ENCODE measurements around the gene ASCC1. TPM values are rescaled to one million over a fixed set of nuclear protein-coding genes. Genes with fewer than 3 reads are reported as not detected.

The ASCC1 gene
- total and polyA plus RNA-seq, 2 experiments from 2014 or later = 13.7 to 37.2 TPM

DNA sequence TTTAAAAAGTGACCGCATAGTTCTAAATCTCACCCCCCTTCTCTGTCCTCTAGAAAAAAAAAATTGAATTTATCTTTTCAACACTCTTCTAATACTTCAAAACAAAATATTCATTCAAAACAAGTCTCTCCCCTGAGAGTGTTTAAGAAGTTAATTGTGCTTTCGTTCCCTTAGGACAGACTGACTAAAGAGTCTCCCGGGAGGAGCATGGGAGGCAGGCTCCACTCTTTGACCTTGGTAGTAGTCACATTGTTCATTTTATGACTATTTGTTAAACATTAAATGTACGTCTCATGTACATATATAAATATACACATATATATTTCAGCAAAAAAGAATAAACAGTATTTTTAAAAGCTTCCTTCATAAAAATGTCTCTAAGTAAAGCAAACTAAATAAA lies 92.5 kb downstream of the ASCC1 start:
- no peak overlapping the region for H3K4me3 Mint-ChIP-seq
- TF ChIP-seq, protein P1, sequence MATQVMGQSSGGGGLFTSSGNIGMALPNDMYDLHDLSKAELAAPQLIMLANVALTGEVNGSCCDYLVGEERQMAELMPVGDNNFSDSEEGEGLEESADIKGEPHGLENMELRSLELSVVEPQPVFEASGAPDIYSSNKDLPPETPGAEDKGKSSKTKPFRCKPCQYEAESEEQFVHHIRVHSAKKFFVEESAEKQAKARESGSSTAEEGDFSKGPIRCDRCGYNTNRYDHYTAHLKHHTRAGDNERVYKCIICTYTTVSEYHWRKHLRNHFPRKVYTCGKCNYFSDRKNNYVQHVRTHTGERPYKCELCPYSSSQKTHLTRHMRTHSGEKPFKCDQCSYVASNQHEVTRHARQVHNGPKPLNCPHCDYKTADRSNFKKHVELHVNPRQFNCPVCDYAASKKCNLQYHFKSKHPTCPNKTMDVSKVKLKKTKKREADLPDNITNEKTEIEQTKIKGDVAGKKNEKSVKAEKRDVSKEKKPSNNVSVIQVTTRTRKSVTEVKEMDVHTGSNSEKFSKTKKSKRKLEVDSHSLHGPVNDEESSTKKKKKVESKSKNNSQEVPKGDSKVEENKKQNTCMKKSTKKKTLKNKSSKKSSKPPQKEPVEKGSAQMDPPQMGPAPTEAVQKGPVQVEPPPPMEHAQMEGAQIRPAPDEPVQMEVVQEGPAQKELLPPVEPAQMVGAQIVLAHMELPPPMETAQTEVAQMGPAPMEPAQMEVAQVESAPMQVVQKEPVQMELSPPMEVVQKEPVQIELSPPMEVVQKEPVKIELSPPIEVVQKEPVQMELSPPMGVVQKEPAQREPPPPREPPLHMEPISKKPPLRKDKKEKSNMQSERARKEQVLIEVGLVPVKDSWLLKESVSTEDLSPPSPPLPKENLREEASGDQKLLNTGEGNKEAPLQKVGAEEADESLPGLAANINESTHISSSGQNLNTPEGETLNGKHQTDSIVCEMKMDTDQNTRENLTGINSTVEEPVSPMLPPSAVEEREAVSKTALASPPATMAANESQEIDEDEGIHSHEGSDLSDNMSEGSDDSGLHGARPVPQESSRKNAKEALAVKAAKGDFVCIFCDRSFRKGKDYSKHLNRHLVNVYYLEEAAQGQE (IDR thresholded peaks at IDR 0.05; ENCODE audit: unreplicated experiment) = no peak
- no peak for TF ChIP-seq ZNF331 (CRISPR knock-in tag; IDR thresholded peaks at IDR 0.05; ENCODE audit: low read depth)
- TF ChIP-seq, protein P2, sequence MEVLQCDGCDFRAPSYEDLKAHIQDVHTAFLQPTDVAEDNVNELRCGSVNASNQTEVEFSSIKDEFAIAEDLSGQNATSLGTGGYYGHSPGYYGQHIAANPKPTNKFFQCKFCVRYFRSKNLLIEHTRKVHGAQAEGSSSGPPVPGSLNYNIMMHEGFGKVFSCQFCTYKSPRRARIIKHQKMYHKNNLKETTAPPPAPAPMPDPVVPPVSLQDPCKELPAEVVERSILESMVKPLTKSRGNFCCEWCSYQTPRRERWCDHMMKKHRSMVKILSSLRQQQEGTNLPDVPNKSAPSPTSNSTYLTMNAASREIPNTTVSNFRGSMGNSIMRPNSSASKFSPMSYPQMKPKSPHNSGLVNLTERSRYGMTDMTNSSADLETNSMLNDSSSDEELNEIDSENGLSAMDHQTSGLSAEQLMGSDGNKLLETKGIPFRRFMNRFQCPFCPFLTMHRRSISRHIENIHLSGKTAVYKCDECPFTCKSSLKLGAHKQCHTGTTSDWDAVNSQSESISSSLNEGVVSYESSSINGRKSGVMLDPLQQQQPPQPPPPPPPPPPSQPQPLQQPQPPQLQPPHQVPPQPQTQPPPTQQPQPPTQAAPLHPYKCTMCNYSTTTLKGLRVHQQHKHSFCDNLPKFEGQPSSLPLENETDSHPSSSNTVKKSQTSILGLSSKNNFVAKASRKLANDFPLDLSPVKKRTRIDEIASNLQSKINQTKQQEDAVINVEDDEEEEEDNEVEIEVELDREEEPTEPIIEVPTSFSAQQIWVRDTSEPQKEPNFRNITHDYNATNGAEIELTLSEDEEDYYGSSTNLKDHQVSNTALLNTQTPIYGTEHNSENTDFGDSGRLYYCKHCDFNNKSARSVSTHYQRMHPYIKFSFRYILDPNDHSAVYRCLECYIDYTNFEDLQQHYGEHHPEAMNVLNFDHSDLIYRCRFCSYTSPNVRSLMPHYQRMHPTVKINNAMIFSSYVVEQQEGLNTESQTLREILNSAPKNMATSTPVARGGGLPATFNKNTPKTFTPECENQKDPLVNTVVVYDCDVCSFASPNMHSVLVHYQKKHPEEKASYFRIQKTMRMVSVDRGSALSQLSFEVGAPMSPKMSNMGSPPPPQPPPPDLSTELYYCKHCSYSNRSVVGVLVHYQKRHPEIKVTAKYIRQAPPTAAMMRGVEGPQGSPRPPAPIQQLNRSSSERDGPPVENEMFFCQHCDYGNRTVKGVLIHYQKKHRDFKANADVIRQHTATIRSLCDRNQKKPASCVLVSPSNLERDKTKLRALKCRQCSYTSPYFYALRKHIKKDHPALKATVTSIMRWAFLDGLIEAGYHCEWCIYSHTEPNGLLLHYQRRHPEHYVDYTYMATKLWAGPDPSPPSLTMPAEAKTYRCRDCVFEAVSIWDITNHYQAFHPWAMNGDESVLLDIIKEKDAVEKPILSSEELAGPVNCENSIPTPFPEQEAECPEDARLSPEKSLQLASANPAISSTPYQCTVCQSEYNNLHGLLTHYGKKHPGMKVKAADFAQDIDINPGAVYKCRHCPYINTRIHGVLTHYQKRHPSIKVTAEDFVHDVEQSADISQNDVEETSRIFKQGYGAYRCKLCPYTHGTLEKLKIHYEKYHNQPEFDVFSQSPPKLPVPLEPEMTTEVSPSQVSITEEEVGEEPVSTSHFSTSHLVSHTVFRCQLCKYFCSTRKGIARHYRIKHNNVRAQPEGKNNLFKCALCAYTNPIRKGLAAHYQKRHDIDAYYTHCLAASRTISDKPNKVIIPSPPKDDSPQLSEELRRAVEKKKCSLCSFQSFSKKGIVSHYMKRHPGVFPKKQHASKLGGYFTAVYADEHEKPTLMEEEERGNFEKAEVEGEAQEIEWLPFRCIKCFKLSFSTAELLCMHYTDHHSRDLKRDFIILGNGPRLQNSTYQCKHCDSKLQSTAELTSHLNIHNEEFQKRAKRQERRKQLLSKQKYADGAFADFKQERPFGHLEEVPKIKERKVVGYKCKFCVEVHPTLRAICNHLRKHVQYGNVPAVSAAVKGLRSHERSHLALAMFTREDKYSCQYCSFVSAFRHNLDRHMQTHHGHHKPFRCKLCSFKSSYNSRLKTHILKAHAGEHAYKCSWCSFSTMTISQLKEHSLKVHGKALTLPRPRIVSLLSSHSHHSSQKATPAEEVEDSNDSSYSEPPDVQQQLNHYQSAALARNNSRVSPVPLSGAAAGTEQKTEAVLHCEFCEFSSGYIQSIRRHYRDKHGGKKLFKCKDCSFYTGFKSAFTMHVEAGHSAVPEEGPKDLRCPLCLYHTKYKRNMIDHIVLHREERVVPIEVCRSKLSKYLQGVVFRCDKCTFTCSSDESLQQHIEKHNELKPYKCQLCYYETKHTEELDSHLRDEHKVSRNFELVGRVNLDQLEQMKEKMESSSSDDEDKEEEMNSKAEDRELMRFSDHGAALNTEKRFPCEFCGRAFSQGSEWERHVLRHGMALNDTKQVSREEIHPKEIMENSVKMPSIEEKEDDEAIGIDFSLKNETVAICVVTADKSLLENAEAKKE (CRISPR knock-in tag; IDR thresholded peaks at IDR 0.05) = no peak
- TF ChIP-seq JUNB (IDR thresholded peaks at IDR 0.05; ENCODE audit: unreplicated experiment) = no peak
- no peak for TF ChIP-seq EZH2 (IDR thresholded peaks at IDR 0.05; ENCODE audit: low read depth, unreplicated experiment)
- TF ChIP-seq, protein P3, sequence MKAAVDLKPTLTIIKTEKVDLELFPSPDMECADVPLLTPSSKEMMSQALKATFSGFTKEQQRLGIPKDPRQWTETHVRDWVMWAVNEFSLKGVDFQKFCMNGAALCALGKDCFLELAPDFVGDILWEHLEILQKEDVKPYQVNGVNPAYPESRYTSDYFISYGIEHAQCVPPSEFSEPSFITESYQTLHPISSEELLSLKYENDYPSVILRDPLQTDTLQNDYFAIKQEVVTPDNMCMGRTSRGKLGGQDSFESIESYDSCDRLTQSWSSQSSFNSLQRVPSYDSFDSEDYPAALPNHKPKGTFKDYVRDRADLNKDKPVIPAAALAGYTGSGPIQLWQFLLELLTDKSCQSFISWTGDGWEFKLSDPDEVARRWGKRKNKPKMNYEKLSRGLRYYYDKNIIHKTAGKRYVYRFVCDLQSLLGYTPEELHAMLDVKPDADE (IDR thresholded peaks at IDR 0.05) = no peak
- no peak for TF ChIP-seq ZNF114 (CRISPR knock-in tag; IDR thresholded peaks at IDR 0.05)
- TF ChIP-seq, protein P4, sequence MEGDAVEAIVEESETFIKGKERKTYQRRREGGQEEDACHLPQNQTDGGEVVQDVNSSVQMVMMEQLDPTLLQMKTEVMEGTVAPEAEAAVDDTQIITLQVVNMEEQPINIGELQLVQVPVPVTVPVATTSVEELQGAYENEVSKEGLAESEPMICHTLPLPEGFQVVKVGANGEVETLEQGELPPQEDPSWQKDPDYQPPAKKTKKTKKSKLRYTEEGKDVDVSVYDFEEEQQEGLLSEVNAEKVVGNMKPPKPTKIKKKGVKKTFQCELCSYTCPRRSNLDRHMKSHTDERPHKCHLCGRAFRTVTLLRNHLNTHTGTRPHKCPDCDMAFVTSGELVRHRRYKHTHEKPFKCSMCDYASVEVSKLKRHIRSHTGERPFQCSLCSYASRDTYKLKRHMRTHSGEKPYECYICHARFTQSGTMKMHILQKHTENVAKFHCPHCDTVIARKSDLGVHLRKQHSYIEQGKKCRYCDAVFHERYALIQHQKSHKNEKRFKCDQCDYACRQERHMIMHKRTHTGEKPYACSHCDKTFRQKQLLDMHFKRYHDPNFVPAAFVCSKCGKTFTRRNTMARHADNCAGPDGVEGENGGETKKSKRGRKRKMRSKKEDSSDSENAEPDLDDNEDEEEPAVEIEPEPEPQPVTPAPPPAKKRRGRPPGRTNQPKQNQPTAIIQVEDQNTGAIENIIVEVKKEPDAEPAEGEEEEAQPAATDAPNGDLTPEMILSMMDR (conservative IDR thresholded peaks at IDR 0.05; ENCODE audit: low read depth in 2 of 2) = no peak
- TF ChIP-seq STAT1 (IDR thresholded peaks at IDR 0.05; ENCODE audit: unreplicated experiment) = no peak
- TF ChIP-seq POLR2AphosphoS5 (IDR thresholded peaks at IDR 0.05; ENCODE audit: low read depth) = no peak
- TF ChIP-seq NANOG (IDR thresholded peaks at IDR 0.05; ENCODE audit: borderline replicate concordance) = no peak
- TF ChIP-seq EZH2phosphoT487 (IDR thresholded peaks at IDR 0.05; ENCODE audit: unreplicated experiment) = no peak
- no peak for TF ChIP-seq CREB1 (CRISPR knock-in tag; IDR thresholded peaks at IDR 0.05; ENCODE audit: low read depth)
- H3K9me3 Mint-ChIP-seq = no peaks in the 10 kb centered on the region
- peaks cover 11% of the 10 kb centered on the region; the same call in 1 of the 2 replicates for H3K4me1 ChIP-seq (ENCODE audit: insufficient read depth)
- no peaks in the 10 kb centered on the region for H3K36me3 ChIP-seq (ENCODE audit: insufficient read depth)
- H4K20me1 ChIP-seq (replicated peaks; ENCODE audit: insufficient read depth) = no peaks in the 10 kb centered on the region
- no peak overlapping the region for H3K4me3 ChIP-seq
- H3K9me2 ChIP-seq (ENCODE audit: insufficient read depth) = no peaks in the 10 kb centered on the region
- no peaks in the 10 kb centered on the region for H3K27me3 ChIP-seq (ENCODE audit: insufficient read depth)
- H2AFZ ChIP-seq = no peak overlapping the region
- peaks cover 3% of the 10 kb centered on the region for H3K27me3 Mint-ChIP-seq (ENCODE audit: insufficient read depth, low read depth, poor library complexity)
- no peak overlapping the region for H3K27ac Mint-ChIP-seq
- ATAC-seq (no peak), DNase-seq (ENCODE audit: low spot score) (no peak)
- H3K27ac ChIP-seq (ENCODE audit: low read depth) = no peak overlapping the region
- H3K4me2 ChIP-seq = no peak overlapping the region
- no peaks in the 10 kb centered on the region for H3F3A ChIP-seq (replicated peaks; ENCODE audit: low read depth)
- H3K4me1 Mint-ChIP-seq = peaks cover 12% of the 10 kb centered on the region
- H3K79me2 ChIP-seq (replicated peaks; ENCODE audit: insufficient read depth) = no peaks in the 10 kb centered on the region
- peaks cover 6% of the 10 kb centered on the region; the same call in 2 of the 3 replicates for H3K36me3 Mint-ChIP-seq (ENCODE audit: low read depth)

Measured in GM23338 (cell line).